HepG2 (cell line): Measurements from ENCODE around the gene SPNS1. TPM values are rescaled to one million over a fixed set of nuclear protein-coding genes. Genes with fewer than 3 reads are reported as not detected.

Experiments used
- BORCS8-MEF2B ChIP-seq: sonication (generic); formaldehyde crosslinking; IDR thresholded peaks from 2 replicates; pipeline ENCODE4 v1.8.0; 2022; ENCODE audit warnings: mild to moderate bottlenecking, missing genetic modification reagents
- CBFB ChIP-seq: sonication (generic); formaldehyde crosslinking; IDR thresholded peaks from 2 replicates; pipeline ENCODE4 v1.4.0; 2020; ENCODE audit warnings: missing genetic modification reagents
- FOXA3 ChIP-seq: IDR thresholded peaks from 2 replicates; pipeline ENCODE4 v1.6.1; 2016; ENCODE audit warnings: missing genetic modification reagents, missing compliant biosample characterization
- HIVEP1 ChIP-seq: sonication (generic); formaldehyde crosslinking; IDR thresholded peaks from 2 replicates; pipeline ENCODE4 v1.4.0; 2020; ENCODE audit warnings: mild to moderate bottlenecking, missing genetic modification reagents
- ISX ChIP-seq: sonication (generic); formaldehyde crosslinking; conservative IDR thresholded peaks from 2 replicates; pipeline ENCODE4 v1.5.0; 2020; ENCODE audit warnings: missing genetic modification reagents
- KDM5A ChIP-seq: fragments of 200-600 bp; sonication (generic); IDR thresholded peaks from 2 replicates; pipeline ENCODE4 v1.7.0; 2018; ENCODE audit warnings: antibody characterized with exemption, mild to moderate bottlenecking, low read length, borderline replicate concordance
- KLF15 ChIP-seq: sonication (generic); formaldehyde crosslinking; IDR thresholded peaks from 2 replicates; pipeline ENCODE4 v1.8.1; 2023; ENCODE audit warnings: borderline replicate concordance, mild to moderate bottlenecking, inconsistent platforms, missing genetic modification reagents, mixed read lengths
- PAX8 ChIP-seq: sonication (generic); formaldehyde crosslinking; IDR thresholded peaks from 2 replicates; pipeline ENCODE4 v1.8.0; 2022; ENCODE audit warnings: mild to moderate bottlenecking, missing genetic modification reagents, borderline replicate concordance
- PHF5A ChIP-seq: IDR thresholded peaks from one replicate; pipeline ENCODE4 v1.6.1; 2018; ENCODE audit warnings: low read depth, missing genetic modification reagents; ENCODE audit not compliant: unreplicated experiment
- RAD51 ChIP-seq: fragments of 450-650 bp; IDR thresholded peaks from 2 replicates; pipeline ENCODE4 v1.6.1; 2016; ENCODE audit warnings: borderline replicate concordance
- RORA ChIP-seq: sonication (generic); formaldehyde crosslinking; IDR thresholded peaks from 2 replicates; pipeline ENCODE4 v1.5.0; 2020; ENCODE audit warnings: mild to moderate bottlenecking, missing genetic modification reagents, moderate library complexity
- SETDB1 ChIP-seq: sonication (generic); formaldehyde crosslinking; IDR thresholded peaks from 2 replicates; pipeline ENCODE4 v1.5.1; 2020; ENCODE audit warnings: missing genetic modification reagents, mild to moderate bottlenecking, borderline replicate concordance
- SRSF4 ChIP-seq: fragments of 200-400 bp; formaldehyde crosslinking; IDR thresholded peaks from one replicate; pipeline ENCODE4 v1.6.1; 2018; ENCODE audit warnings: mild to moderate bottlenecking, low read depth, low read length, moderate library complexity; ENCODE audit not compliant: poor library complexity, severe bottlenecking
- ZFP90 ChIP-seq: sonication (generic); formaldehyde crosslinking; IDR thresholded peaks from 2 replicates; pipeline ENCODE4 v1.8.0; 2022; ENCODE audit warnings: missing genetic modification reagents, mild to moderate bottlenecking, inconsistent platforms, borderline replicate concordance
- ZNF10 ChIP-seq: sonication (generic); formaldehyde crosslinking; IDR thresholded peaks from 2 replicates; pipeline ENCODE4 v1.4.0; 2020; ENCODE audit warnings: mild to moderate bottlenecking, low read depth, missing genetic modification reagents, borderline replicate concordance
- ZNF234 ChIP-seq: sonication (generic); formaldehyde crosslinking; conservative IDR thresholded peaks from 2 replicates; pipeline ENCODE4 v1.5.1; 2020; ENCODE audit warnings: mild to moderate bottlenecking, missing genetic modification reagents
- ZSCAN12 ChIP-seq: sonication (generic); formaldehyde crosslinking; IDR thresholded peaks from 2 replicates; pipeline ENCODE4 v1.9.0; 2021; ENCODE audit warnings: mild to moderate bottlenecking, missing genetic modification reagents
- polyA plus RNA-seq, 8 experiments: library from polyadenylated mRNA; depleted of rRNA in 3 of 8; stranded (reverse) in 7 of 8; unstranded in 1 of 8; fragments of >200 nt; fragmentation: Illumina TruSeq in 4 of 8; extraction: Trizol in 4 of 8; gene quantifications; 2 replicates each; pipeline versions ENCODE4 v1.2.1 to v1.2.3, GENCODE V29; 2011 to 2016; ENCODE audit warnings: low read depth in 4 of 8, missing spikeins in 1 of 8, mixed read lengths in 1 of 8; ENCODE audit not compliant: insufficient read depth in 1 of 8
- total RNA-seq, 5 experiments: library from RNA; depleted of rRNA; stranded (reverse); fragments of >200 nt; fragmentation: Illumina TruSeq; extraction: Trizol; gene quantifications; 2 replicates each; pipeline ENCODE4 v1.2.3, GENCODE V29; 2016; ENCODE audit warnings: low read depth in 1 of 5
- TF ChIP-seq, protein P1 (sequence below): sonication (generic); formaldehyde crosslinking; IDR thresholded peaks from 2 replicates; pipeline ENCODE4 v1.8.1; 2023; ENCODE audit warnings: mild to moderate bottlenecking, moderate library complexity, missing genetic modification reagents
- TF ChIP-seq, protein P2 (sequence below): sonication (generic); formaldehyde crosslinking; IDR thresholded peaks from 2 replicates; pipeline ENCODE4 v1.4.0; 2020; ENCODE audit warnings: mild to moderate bottlenecking, missing genetic modification reagents
- TF ChIP-seq, protein P3 (sequence below): sonication (generic); formaldehyde crosslinking; IDR thresholded peaks from 2 replicates; pipeline ENCODE4 v1.5.0; 2020; ENCODE audit warnings: missing genetic modification reagents
- TF ChIP-seq, protein P4 (sequence below): sonication (generic); formaldehyde crosslinking; IDR thresholded peaks from 2 replicates; pipeline ENCODE4 v1.8.1; 2023; ENCODE audit warnings: mild to moderate bottlenecking, missing genetic modification reagents, borderline replicate concordance
- TF ChIP-seq, protein P5 (sequence below): IDR thresholded peaks from 2 replicates; pipeline ENCODE4 v1.6.1; 2016
- TF ChIP-seq, protein P6 (sequence below): sonication (generic); formaldehyde crosslinking; IDR thresholded peaks from 2 replicates; pipeline ENCODE4 v1.8.0; 2023; ENCODE audit warnings: mild to moderate bottlenecking, missing genetic modification reagents

The SPNS1 gene
- total and polyA plus RNA-seq, 2 of the 13 experiments (the other 11 are each of a cell fraction or from before 2014, with no cell fraction given) = 25.6 to 38.8 TPM

DNA sequence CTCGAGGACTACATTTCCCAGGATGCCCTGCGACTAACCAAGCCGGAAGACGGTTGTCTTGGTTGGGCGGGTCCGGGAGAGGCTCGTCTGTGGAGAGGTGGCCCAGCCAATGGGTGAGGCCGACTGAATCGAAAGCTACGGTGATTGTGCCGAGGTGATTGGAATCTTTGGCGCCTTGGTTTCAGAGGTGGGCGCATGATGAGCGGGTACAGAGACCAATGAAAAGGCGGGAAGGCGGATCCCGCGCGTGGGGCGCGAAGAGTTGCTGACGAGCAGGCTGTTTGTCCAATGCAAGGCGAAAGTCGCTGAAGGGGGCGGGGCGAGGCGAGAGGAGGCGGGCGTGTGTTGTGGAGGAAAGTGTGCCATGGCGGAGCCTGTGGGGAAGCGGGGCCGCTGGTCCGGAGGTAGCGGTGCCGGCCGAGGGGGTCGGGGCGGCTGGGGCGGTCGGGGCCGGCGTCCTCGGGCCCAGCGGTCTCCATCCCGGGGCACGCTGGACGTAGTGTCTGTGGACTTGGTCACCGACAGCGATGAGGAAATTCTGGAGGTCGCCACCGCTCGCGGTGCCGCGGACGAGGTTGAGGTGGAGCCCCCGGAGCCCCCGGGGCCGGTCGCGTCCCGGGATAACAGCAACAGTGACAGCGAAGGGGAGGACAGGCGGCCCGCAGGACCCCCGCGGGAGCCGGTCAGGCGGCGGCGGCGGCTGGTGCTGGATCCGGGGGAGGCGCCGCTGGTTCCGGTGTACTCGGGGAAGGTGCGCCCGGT lies 23.7 kb upstream of the SPNS1 start, which contains the start of gene NFATC2IP (continued):
- TF ChIP-seq, protein P1, sequence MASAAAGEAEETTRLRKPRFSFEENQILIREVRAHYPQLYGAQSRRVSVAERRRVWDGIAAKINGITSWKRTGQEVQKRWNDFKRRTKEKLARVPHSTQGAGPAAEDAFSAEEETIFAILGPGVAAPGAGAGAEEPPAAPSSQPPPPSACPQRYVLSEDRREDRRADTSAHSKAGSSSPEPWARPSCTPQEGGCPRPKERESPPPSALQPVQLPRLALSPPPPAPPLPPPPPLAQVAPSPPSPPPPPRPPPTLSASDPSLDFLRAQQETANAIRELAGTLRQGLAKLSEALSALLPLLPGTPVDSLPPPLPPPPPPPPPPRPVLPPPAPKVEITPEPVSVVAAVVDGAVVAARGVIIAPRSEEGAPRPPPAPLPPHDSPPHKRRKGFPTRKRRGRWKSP (CRISPR knock-in tag) = peak; percentile 84
- TF ChIP-seq KLF15 (CRISPR knock-in tag) (peak; percentile 43; the same call in 1 of the 2 replicates), ZNF234 (CRISPR knock-in tag) (no peak), SETDB1 (CRISPR knock-in tag) (no peak), RORA (CRISPR knock-in tag) (no peak), SRSF4 (no peak), HIVEP1 (no peak), ZNF10 (CRISPR knock-in tag) (no peak), ISX (CRISPR knock-in tag) (no peak), ZFP90 (CRISPR knock-in tag) (no peak; the same call in 1 of the 2 replicates), KDM5A (peak; percentile 81), FOXA3 (CRISPR knock-in tag) (no peak), CBFB (peak; percentile 62), PAX8 (CRISPR knock-in tag) (peak; percentile 84; the same call in 1 of the 2 replicates), BORCS8-MEF2B (CRISPR knock-in tag) (peak; percentile 97), RAD51 (no peak), ZSCAN12 (CRISPR knock-in tag) (peak; percentile 71; the same call in 1 of the 2 replicates), PHF5A (CRISPR knock-in tag) (no peak)
- TF ChIP-seq, protein P2, sequence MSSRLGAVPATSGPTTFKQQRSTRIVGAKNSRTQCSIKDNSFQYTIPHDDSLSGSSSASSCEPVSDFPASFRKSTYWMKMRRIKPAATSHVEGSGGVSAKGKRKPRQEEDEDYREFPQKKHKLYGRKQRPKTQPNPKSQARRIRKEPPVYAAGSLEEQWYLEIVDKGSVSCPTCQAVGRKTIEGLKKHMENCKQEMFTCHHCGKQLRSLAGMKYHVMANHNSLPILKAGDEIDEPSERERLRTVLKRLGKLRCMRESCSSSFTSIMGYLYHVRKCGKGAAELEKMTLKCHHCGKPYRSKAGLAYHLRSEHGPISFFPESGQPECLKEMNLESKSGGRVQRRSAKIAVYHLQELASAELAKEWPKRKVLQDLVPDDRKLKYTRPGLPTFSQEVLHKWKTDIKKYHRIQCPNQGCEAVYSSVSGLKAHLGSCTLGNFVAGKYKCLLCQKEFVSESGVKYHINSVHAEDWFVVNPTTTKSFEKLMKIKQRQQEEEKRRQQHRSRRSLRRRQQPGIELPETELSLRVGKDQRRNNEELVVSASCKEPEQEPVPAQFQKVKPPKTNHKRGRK = no peak
- TF ChIP-seq, protein P3, sequence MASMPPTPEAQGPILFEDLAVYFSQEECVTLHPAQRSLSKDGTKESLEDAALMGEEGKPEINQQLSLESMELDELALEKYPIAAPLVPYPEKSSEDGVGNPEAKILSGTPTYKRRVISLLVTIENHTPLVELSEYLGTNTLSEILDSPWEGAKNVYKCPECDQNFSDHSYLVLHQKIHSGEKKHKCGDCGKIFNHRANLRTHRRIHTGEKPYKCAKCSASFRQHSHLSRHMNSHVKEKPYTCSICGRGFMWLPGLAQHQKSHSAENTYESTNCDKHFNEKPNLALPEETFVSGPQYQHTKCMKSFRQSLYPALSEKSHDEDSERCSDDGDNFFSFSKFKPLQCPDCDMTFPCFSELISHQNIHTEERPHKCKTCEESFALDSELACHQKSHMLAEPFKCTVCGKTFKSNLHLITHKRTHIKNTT (CRISPR knock-in tag) = no peak
- TF ChIP-seq, protein P4, sequence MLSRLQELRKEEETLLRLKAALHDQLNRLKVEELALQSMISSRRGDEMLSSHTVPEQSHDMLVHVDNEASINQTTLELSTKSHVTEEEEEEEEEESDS (CRISPR knock-in tag) = no peak
- TF ChIP-seq, protein P5, sequence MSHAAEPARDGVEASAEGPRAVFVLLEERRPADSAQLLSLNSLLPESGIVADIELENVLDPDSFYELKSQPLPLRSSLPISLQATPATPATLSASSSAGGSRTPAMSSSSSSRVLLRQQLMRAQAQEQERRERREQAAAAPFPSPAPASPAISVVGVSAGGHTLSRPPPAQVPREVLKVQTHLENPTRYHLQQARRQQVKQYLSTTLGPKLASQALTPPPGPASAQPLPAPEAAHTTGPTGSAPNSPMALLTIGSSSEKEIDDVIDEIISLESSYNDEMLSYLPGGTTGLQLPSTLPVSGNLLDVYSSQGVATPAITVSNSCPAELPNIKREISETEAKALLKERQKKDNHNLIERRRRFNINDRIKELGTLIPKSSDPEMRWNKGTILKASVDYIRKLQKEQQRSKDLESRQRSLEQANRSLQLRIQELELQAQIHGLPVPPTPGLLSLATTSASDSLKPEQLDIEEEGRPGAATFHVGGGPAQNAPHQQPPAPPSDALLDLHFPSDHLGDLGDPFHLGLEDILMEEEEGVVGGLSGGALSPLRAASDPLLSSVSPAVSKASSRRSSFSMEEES (CRISPR knock-in tag) = no peak
- TF ChIP-seq, protein P6, sequence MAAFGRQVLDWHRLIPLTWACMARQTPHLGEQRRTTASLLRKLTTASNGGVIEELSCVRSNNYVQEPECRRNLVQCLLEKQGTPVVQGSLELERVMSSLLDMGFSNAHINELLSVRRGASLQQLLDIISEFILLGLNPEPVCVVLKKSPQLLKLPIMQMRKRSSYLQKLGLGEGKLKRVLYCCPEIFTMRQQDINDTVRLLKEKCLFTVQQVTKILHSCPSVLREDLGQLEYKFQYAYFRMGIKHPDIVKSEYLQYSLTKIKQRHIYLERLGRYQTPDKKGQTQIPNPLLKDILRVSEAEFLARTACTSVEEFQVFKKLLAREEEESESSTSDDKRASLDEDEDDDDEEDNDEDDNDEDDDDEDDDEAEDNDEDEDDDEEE = peak; percentile 34; the same call in 1 of the 2 replicates
